MCF 10A (cell line): ENCODE results near the gene TCF4. TPM values are rescaled to one million over a fixed set of nuclear protein-coding genes. Genes with fewer than 3 reads are reported as not detected.

Experiments
- BruUV-seq: library from RNA; stranded (reverse); fragments of 400-500 nt; replicated peaks from 2 replicates; lab custom pipeline; 2021; lab: Mats Ljungman, UMichigan
- CTCF ChIA-PET: fragments of 300-600 bp; sonication (Branson Sonifier 250); formaldehyde crosslinking; extraction: SDS; loops from one replicate; lab custom pipeline; 2021; ENCODE audit warnings: antibody characterized with exemption, inconsistent platforms; lab: Yijun Ruan, JAX
- POLR2A ChIA-PET: fragments of 300-600, 350-650 bp; sonication (Branson Sonifier 250); formaldehyde crosslinking; extraction: SDS; loops from one replicate; lab custom pipeline; 2020; ENCODE audit warnings: antibody characterized with exemption, inconsistent platforms; lab: Yijun Ruan, JAX
- DNase-seq: peaks from one replicate; pipeline ENCODE4 v3.0.0-alpha.2; 2018; ENCODE audit not compliant: unreplicated experiment
- H3K27ac Mint-ChIP-seq: one replicate; pipeline ENCODE4 v1.8.0; 2022; ENCODE audit warnings: mild to moderate bottlenecking, low read depth, mixed read lengths; ENCODE audit not compliant: unreplicated experiment
- H3K27me3 Mint-ChIP-seq: one replicate; pipeline ENCODE4 v1.8.0; 2022; ENCODE audit warnings: mixed read lengths; ENCODE audit not compliant: insufficient read depth, unreplicated experiment
- H3K36me3 Mint-ChIP-seq: one replicate; pipeline ENCODE4 v1.8.0; 2022; ENCODE audit warnings: mild to moderate bottlenecking, moderate library complexity, mixed read lengths; ENCODE audit not compliant: insufficient read depth, unreplicated experiment
- H3K4me1 Mint-ChIP-seq: one replicate; pipeline ENCODE4 v1.8.0; 2022; ENCODE audit warnings: mixed read lengths; ENCODE audit not compliant: insufficient read depth, unreplicated experiment
- H3K4me3 Mint-ChIP-seq: one replicate; pipeline ENCODE4 v1.8.0; 2022; ENCODE audit warnings: mild to moderate bottlenecking, moderate library complexity, mixed read lengths; ENCODE audit not compliant: unreplicated experiment
- H3K9me3 Mint-ChIP-seq: one replicate; pipeline ENCODE4 v1.8.0; 2022; ENCODE audit warnings: mixed read lengths; ENCODE audit not compliant: unreplicated experiment
- CTCF ChIP-seq: fragments of 200-600 bp; IDR thresholded peaks from one replicate; pipeline ENCODE4 v1.8.0; 2022; ENCODE audit warnings: antibody characterized with exemption, mild to moderate bottlenecking; ENCODE audit not compliant: unreplicated experiment
- intact Hi-C: fragments of 100-400 bp; cut with micrococcal nuclease; formaldehyde crosslinking; loops from 2 replicates; pipeline ENCODE4 v1.14.1; 2022
- total RNA-seq: library from RNA; stranded (reverse); gene quantifications from 2 replicates; pipeline ENCODE4 v1.2.3, GENCODE V29; 2022

The TCF4 gene
- total RNA-seq, 1 experiment from 2014 or later: 6.2 TPM

- peaks cover 6% of the 10 kb centered on the region for H3K36me3 Mint-ChIP-seq
- ChIA-PET POLR2A (no interaction called here), CTCF (interaction anchor here (0.5 to 1.4 kb wide), 2 partner anchors 9 to 950 kb away, joined by 3 read pairs; no protein-coding TSS in a partner anchor)
- BruUV-seq: no TSS peak
- no peaks in the 10 kb centered on the region for H3K27me3 Mint-ChIP-seq
- no peaks in the 10 kb centered on the region for H3K9me3 Mint-ChIP-seq
- DNase-seq: no peak
- H3K4me1 Mint-ChIP-seq: peaks cover 15% of the 10 kb centered on the region
- no peak for TF ChIP-seq CTCF
- no peak overlapping the region for H3K4me3 Mint-ChIP-seq
- no peak overlapping the region for H3K27ac Mint-ChIP-seq
- intact Hi-C loops: no loop called here
These were observed 180.0 kb downstream of the TCF4 start for GRCh38 chr18:55407774-55408535.

GRCh38 chr18:55407191-55407590 lies 180.8 kb downstream of the TCF4 start:
- H3K27ac Mint-ChIP-seq: no peak overlapping the region
- H3K4me3 Mint-ChIP-seq: no peak overlapping the region
- ChIA-PET POLR2A (no interaction called here), CTCF (interaction anchor here (0.7 to 2.7 kb wide), 2 partner anchors 8 to 23 kb away, joined by 3 to 18 read pairs; no protein-coding TSS in a partner anchor)
- H3K9me3 Mint-ChIP-seq: no peaks in the 10 kb centered on the region
- no peak for TF ChIP-seq CTCF
- H3K36me3 Mint-ChIP-seq: peaks cover 6% of the 10 kb centered on the region
- no peak for DNase-seq
- intact Hi-C loops: no loop called here
- BruUV-seq: no TSS peak
- peaks cover 15% of the 10 kb centered on the region for H3K4me1 Mint-ChIP-seq
- H3K27me3 Mint-ChIP-seq: no peaks in the 10 kb centered on the region

- POLR2A ChIA-PET: no interaction called here
- CTCF ChIA-PET: interaction anchor here (0.6 to 2.7 kb wide), 5 partner anchors 8 to 1873 kb away, joined by 3 to 18 read pairs (median 4); no protein-coding TSS in a partner anchor
- no peaks in the 10 kb centered on the region for H3K9me3 Mint-ChIP-seq
- no peak overlapping the region for H3K4me3 Mint-ChIP-seq
- DNase-seq: no peak
- H3K27ac Mint-ChIP-seq: no peak overlapping the region
- no peak for TF ChIP-seq CTCF
- no peaks in the 10 kb centered on the region for H3K27me3 Mint-ChIP-seq
- intact Hi-C loops: no loop called here
- BruUV-seq: no TSS peak
- H3K36me3 Mint-ChIP-seq: peaks cover 6% of the 10 kb centered on the region
- peaks cover 15% of the 10 kb centered on the region for H3K4me1 Mint-ChIP-seq
These were observed 181.5 kb downstream of the TCF4 start for GRCh38 chr18:55406451-55406991.

GRCh38 chr18:55405893-55406406 lies 182.0 kb downstream of the TCF4 start:
- no peaks in the 10 kb centered on the region for H3K27me3 Mint-ChIP-seq
- no peak for TF ChIP-seq CTCF
- peaks cover 15% of the 10 kb centered on the region for H3K4me1 Mint-ChIP-seq
- intact Hi-C loops: no loop called here
- H3K27ac Mint-ChIP-seq: peak overlapping the region; percentile 65
- H3K4me3 Mint-ChIP-seq: no peak overlapping the region
- POLR2A ChIA-PET: no interaction called here
- H3K9me3 Mint-ChIP-seq: no peaks in the 10 kb centered on the region
- no TSS peak for BruUV-seq
- CTCF ChIA-PET: interaction anchor here (0.6 to 2.7 kb wide), 4 partner anchors 9 to 1873 kb away, joined by 3 to 18 read pairs (median 4); no protein-coding TSS in a partner anchor
- peaks cover 6% of the 10 kb centered on the region for H3K36me3 Mint-ChIP-seq
- DNase-seq: peak; percentile 93
